Stomach (tissue), 9 donors: Measurements from ENCODE around the gene NISCH. TPM values are rescaled to one million over a fixed set of nuclear protein-coding genes. Genes with fewer than 3 reads are reported as not detected.

Experiments
- DNase-seq, 2 donors: peaks; one replicate each; pipeline versions ENCODE4 v3.0.0 to v3.0.0-alpha.2; 2013 to 2019
- H3K27ac ChIP-seq, 5 donors: fragments of 200-600 bp in 4 of 5; sonication (generic) in 4 of 5; one replicate each; pipeline ENCODE4 v1.5.1; 2013 to 2019; ENCODE audit warnings: mild to moderate bottlenecking in 1 of 5, moderate library complexity in 1 of 5
- H3K27me3 ChIP-seq, 3 donors: fragments of 200-600 bp; sonication (generic); one replicate each; pipeline ENCODE4 v1.5.1; 2017 to 2019; ENCODE audit warnings: mixed run types in 1 of 3
- H3K36me3 ChIP-seq, 4 donors: fragments of 200-600 bp; sonication (generic); 1 replicate in 3 of 4; 2 replicates in 1 of 4; pipeline ENCODE4 v1.5.1; 2016 to 2019
- H3K4me1 ChIP-seq, 4 donors: fragments of 200-600 bp; sonication (generic); one replicate each; pipeline ENCODE4 v1.5.1; 2016 to 2019
- H3K4me3 ChIP-seq, 4 donors: fragments of 200-600 bp; sonication (generic) in 3 of 4; one replicate each; pipeline ENCODE4 v1.5.1; 2016 to 2019; ENCODE audit warnings: mild to moderate bottlenecking in 1 of 4
- H3K9me3 ChIP-seq, 4 donors: fragments of 200-600 bp; sonication (generic); one replicate each; pipeline ENCODE4 v1.5.1; 2016 to 2019
- EP300 ChIP-seq: sonication (generic); formaldehyde crosslinking; IDR thresholded peaks from one replicate; pipeline ENCODE4 v1.6.1; 2017; ENCODE audit warnings: antibody characterized with exemption
- POLR2A ChIP-seq, 4 donors: fragments of 450-650 bp; IDR thresholded peaks; one replicate each; pipeline ENCODE4 v1.6.1; 2016; ENCODE audit warnings: antibody characterized with exemption in 4 of 4, control low read depth in 2 of 4, mild to moderate bottlenecking in 1 of 4, moderate library complexity in 1 of 4
- POLR2AphosphoS5 ChIP-seq, 3 donors: sonication (generic); formaldehyde crosslinking; IDR thresholded peaks; one replicate each; pipeline ENCODE4 v1.6.1; 2016; ENCODE audit warnings: antibody characterized with exemption in 3 of 3
- whole genome bisulfite sequencing, 5 donors: extraction: QIAGEN DNeasy Blood & Tissue Kit in 3 of 5; methylation state at CpG; one replicate each; pipeline versions ENCODE4 v1.1.5 to v1.1.7; 2013 to 2018; 5-methylcytosine and 5-hydroxymethylcytosine counted together
- intact Hi-C: fragments of 100-400 bp; cut with DNase I; formaldehyde crosslinking; loops from one replicate; pipeline ENCODE4 v1.15.1; 2023; ENCODE audit warnings: low total_unique reads
- polyA plus RNA-seq, 3 donors: library from polyadenylated mRNA; stranded (reverse); fragments of 200-250 nt; gene quantifications; one replicate each; pipeline ENCODE4 v1.2.3, GENCODE V29; 2013
- total RNA-seq, 5 donors: library from RNA; depleted of rRNA; stranded (reverse); fragments of >200 nt; gene quantifications; one replicate each; pipeline versions ENCODE4 v1.1.0 to v1.2.3, GENCODE V29; 2014 to 2016
- TF ChIP-seq, protein P1 (sequence below), 7 experiments: fragments of 450-650 bp in 4 of 7; fragments of 200-600 bp in 3 of 7; sonication (generic) in 3 of 7; IDR thresholded peaks; one replicate each; pipeline ENCODE4 v1.5.1; 2016 to 2019; ENCODE audit warnings: antibody characterized with exemption in 7 of 7, control low read depth in 2 of 7, mild to moderate bottlenecking in 1 of 7
- donor health status: healthy with polysubstance abuse.
- donor health status: Bipolar disorder and iron deficiency.
- donor health status: healthy.

The NISCH gene
- total and polyA plus RNA-seq, 8 donors = 18.3 to 456 (median 69.9) TPM

DNA sequence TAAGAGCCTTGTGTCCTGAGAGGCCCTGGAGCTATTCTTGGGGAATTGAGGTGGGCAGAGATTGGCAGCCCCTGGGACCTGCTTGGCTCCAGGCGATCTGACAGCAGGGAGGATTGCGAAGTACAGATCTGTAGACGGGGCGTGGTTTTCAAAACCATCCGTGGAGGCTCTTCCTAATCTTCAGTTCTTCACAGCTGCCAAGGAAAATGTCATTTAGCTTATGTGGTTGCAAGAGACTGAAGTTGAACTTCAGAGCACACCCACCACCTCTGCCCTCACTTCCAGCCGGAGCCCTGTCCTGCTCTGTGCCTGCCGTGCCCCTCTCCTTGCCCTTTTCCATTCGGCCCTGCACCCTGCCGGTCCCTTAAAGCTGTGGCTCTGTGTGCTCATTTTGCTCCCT lies 12.9 kb downstream of the NISCH start:
- H3K36me3 ChIP-seq = peaks cover 18 to 74% (median 62%) of the 10 kb centered on the region in 4 donors
- no peak for TF ChIP-seq POLR2A (IDR thresholded peaks at IDR 0.05)
- no peak for TF ChIP-seq POLR2AphosphoS5 (IDR thresholded peaks at IDR 0.05)

GRCh38 chr3:52469001-52469400 lies 13.6 kb downstream of the NISCH start:
- H3K27me3 ChIP-seq = no peaks in the 10 kb centered on the region
- TF ChIP-seq, protein P1, sequence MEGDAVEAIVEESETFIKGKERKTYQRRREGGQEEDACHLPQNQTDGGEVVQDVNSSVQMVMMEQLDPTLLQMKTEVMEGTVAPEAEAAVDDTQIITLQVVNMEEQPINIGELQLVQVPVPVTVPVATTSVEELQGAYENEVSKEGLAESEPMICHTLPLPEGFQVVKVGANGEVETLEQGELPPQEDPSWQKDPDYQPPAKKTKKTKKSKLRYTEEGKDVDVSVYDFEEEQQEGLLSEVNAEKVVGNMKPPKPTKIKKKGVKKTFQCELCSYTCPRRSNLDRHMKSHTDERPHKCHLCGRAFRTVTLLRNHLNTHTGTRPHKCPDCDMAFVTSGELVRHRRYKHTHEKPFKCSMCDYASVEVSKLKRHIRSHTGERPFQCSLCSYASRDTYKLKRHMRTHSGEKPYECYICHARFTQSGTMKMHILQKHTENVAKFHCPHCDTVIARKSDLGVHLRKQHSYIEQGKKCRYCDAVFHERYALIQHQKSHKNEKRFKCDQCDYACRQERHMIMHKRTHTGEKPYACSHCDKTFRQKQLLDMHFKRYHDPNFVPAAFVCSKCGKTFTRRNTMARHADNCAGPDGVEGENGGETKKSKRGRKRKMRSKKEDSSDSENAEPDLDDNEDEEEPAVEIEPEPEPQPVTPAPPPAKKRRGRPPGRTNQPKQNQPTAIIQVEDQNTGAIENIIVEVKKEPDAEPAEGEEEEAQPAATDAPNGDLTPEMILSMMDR (IDR thresholded peaks at IDR 0.05) = no peak
- TF ChIP-seq EP300 (no peak), POLR2A (IDR thresholded peaks at IDR 0.05) (no peak)
- peaks cover 25 to 60% (median 40%) of the 10 kb centered on the region in 4 donors for H3K4me1 ChIP-seq
- no peak overlapping the region for H3K27ac ChIP-seq
- intact Hi-C loops = no loop called here
- DNase-seq = peak in 1 of 2 donors; percentile 38
- WGBS, 5 donors = 67 to 86% (median 80%) methylated on average over 5 of the region's 5 CpGs
- no peaks in the 10 kb centered on the region for H3K9me3 ChIP-seq
- peaks cover 24 to 74% (median 66%) of the 10 kb centered on the region in 4 donors for H3K36me3 ChIP-seq
- no peak overlapping the region for H3K4me3 ChIP-seq

More for the DNA sequence above, 12.9 kb downstream of the NISCH start:
- no peaks in the 10 kb centered on the region for H3K9me3 ChIP-seq
- WGBS, 5 donors = 60 to 75% (median 65%) methylated on average over 9 of the region's 9 CpGs
- H3K27me3 ChIP-seq = no peaks in the 10 kb centered on the region
- H3K4me3 ChIP-seq = no peak overlapping the region
- H3K27ac ChIP-seq = peak overlapping the region in 2 of 5 donors; percentile 14 to 26
- peaks cover 25 to 61% (median 40%) of the 10 kb centered on the region in 4 donors for H3K4me1 ChIP-seq
- intact Hi-C loops = no loop called here
- peak in 1 of 2 donors; percentile 1 for DNase-seq

GRCh38 chr3:52470920-52471319 lies 15.5 kb downstream of the NISCH start:
- H3K9me3 ChIP-seq = no peaks in the 10 kb centered on the region
- intact Hi-C loops = no loop called here
- no peak for DNase-seq
- peak overlapping the region in 1 of 5 donors; percentile 23 for H3K27ac ChIP-seq
- H3K4me1 ChIP-seq = peaks cover 25 to 51% (median 38%) of the 10 kb centered on the region in 4 donors
- H3K4me3 ChIP-seq = no peak overlapping the region
- WGBS, 5 donors = 82 to 98% (median 87%) methylated on average over 4 of the region's 4 CpGs
- peaks cover 36 to 76% (median 70%) of the 10 kb centered on the region in 4 donors for H3K36me3 ChIP-seq
- TF ChIP-seq POLR2AphosphoS5 (IDR thresholded peaks at IDR 0.05) = no peak
- TF ChIP-seq EP300 = no peak
- TF ChIP-seq, protein P1 (IDR thresholded peaks at IDR 0.05) = no peak
- TF ChIP-seq POLR2A (IDR thresholded peaks at IDR 0.05) = no peak
- no peaks in the 10 kb centered on the region for H3K27me3 ChIP-seq

GRCh38 chr3:52471371-52472238 lies 16.2 kb downstream of the NISCH start:
- TF ChIP-seq, protein P1 (IDR thresholded peaks at IDR 0.05) = peak in 5 of 7 experiments; percentile 20 to 71 (median 38)
- TF ChIP-seq POLR2AphosphoS5 (IDR thresholded peaks at IDR 0.05) = no peak
- intact Hi-C loops = no loop called here
- Histone ChIP-seq H3K4me1 (peaks cover 25 to 47% (median 36%) of the 10 kb centered on the region in 4 donors), H3K36me3 (peaks cover 43 to 79% (median 73%) of the 10 kb centered on the region in 4 donors), H3K27me3 (no peaks in the 10 kb centered on the region), H3K9me3 (no peaks in the 10 kb centered on the region), H3K4me3 (no peak overlapping the region), H3K27ac (peak overlapping the region in 1 of 5 donors; percentile 23)
- peak; percentile 78 to 81 for DNase-seq
- WGBS, 5 donors = 34 to 57% (median 45%) methylated on average over 19 to 26 of the region's 26 CpGs
